ENCODE measurements around the gene STKLD1.
A peak's percentile ranks its signal among the peaks of the same experiment; 100 is the strongest.

The STKLD1 gene

GRCh38 chr9:133429641-133430161, 53.5 kb downstream of the STKLD1 start:
- Histone ChIP-seq H3F3A (ENCODE audit: control insufficient read depth, insufficient read depth) (no peaks in the 10 kb centered on the region), H3K27me3 (ENCODE audit: control insufficient read depth, low read length) (peaks cover 25% of the 10 kb centered on the region), H3K4me3 (ENCODE audit: low read length) (no peak overlapping the region), H3K36me3 (ENCODE audit: control insufficient read depth, low read length) (no peaks in the 10 kb centered on the region), H3K4me2 (ENCODE audit: low read length) (no peak overlapping the region), H3K79me2 (ENCODE audit: control insufficient read depth, low read length) (no peaks in the 10 kb centered on the region), H4K20me1 (ENCODE audit: control insufficient read depth, insufficient read depth, low read depth, low read length) (no peaks in the 10 kb centered on the region), H3K9me2 (replicated peaks; ENCODE audit: control insufficient read depth, low read length) (no peaks in the 10 kb centered on the region), H3K27ac (ENCODE audit: low read depth, low read length) (no peak overlapping the region), H3K9me3 (ENCODE audit: control insufficient read depth, insufficient read depth, low read length) (no peaks in the 10 kb centered on the region), H3K4me1 (ENCODE audit: control insufficient read depth, low read length) (no peaks in the 10 kb centered on the region)
- no peak for TF ChIP-seq EZH2phosphoT487 (IDR thresholded peaks at IDR 0.05; ENCODE audit: borderline replicate concordance, low read length)
- TF ChIP-seq, protein P1, sequence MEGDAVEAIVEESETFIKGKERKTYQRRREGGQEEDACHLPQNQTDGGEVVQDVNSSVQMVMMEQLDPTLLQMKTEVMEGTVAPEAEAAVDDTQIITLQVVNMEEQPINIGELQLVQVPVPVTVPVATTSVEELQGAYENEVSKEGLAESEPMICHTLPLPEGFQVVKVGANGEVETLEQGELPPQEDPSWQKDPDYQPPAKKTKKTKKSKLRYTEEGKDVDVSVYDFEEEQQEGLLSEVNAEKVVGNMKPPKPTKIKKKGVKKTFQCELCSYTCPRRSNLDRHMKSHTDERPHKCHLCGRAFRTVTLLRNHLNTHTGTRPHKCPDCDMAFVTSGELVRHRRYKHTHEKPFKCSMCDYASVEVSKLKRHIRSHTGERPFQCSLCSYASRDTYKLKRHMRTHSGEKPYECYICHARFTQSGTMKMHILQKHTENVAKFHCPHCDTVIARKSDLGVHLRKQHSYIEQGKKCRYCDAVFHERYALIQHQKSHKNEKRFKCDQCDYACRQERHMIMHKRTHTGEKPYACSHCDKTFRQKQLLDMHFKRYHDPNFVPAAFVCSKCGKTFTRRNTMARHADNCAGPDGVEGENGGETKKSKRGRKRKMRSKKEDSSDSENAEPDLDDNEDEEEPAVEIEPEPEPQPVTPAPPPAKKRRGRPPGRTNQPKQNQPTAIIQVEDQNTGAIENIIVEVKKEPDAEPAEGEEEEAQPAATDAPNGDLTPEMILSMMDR (IDR thresholded peaks at IDR 0.05; ENCODE audit: low read depth, low read length, poor library complexity, severe bottlenecking): no peak

DNA sequence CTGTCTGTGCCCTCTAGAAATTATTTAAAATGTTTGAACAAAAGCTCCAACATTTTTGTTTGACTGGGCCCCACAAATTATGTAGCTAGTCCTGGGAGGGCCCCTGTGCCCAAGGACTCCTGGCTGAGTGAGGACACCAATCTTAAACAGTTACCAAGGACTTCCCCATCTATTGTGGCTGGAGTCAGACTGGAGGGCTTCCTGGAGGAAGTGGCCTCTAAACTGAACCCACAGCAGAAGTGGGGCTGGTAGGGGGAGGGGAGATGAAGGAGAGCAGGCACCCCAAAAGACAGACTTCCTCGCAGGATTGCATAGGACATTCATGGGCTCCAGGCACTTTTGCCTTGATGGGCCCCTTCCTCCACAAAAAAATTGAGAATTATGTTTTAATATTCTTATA, 54.1 kb downstream of the STKLD1 start:
- H3K27ac ChIP-seq (ENCODE audit: low read depth, low read length): no peak overlapping the region
- H3K27me3 ChIP-seq (ENCODE audit: control insufficient read depth, low read length): peaks cover 25% of the 10 kb centered on the region
- TF ChIP-seq EZH2phosphoT487 (IDR thresholded peaks at IDR 0.05; ENCODE audit: borderline replicate concordance, low read length): no peak
- TF ChIP-seq, protein P1 (IDR thresholded peaks at IDR 0.05; ENCODE audit: low read depth, low read length, poor library complexity, severe bottlenecking): no peak
- H3K36me3 ChIP-seq (ENCODE audit: control insufficient read depth, low read length): no peaks in the 10 kb centered on the region
- no peak overlapping the region for H3K4me3 ChIP-seq (ENCODE audit: low read length)
- H3K79me2 ChIP-seq (ENCODE audit: control insufficient read depth, low read length): no peaks in the 10 kb centered on the region
- no peaks in the 10 kb centered on the region for H3K9me3 ChIP-seq (ENCODE audit: control insufficient read depth, insufficient read depth, low read length)
- no peaks in the 10 kb centered on the region for H3F3A ChIP-seq (ENCODE audit: control insufficient read depth, insufficient read depth)
- no peaks in the 10 kb centered on the region for H3K9me2 ChIP-seq (replicated peaks; ENCODE audit: control insufficient read depth, low read length)
- no peaks in the 10 kb centered on the region for H4K20me1 ChIP-seq (ENCODE audit: control insufficient read depth, insufficient read depth, low read depth, low read length)
- H3K4me1 ChIP-seq (ENCODE audit: control insufficient read depth, low read length): no peaks in the 10 kb centered on the region
- no peak overlapping the region for H3K4me2 ChIP-seq (ENCODE audit: low read length)

GRCh38 chr9:133433351-133433843, 57.2 kb downstream of the STKLD1 start:
- no peaks in the 10 kb centered on the region for H3K9me2 ChIP-seq (replicated peaks; ENCODE audit: control insufficient read depth, low read length)
- H3K27ac ChIP-seq (ENCODE audit: low read depth, low read length): no peak overlapping the region
- no peaks in the 10 kb centered on the region for H3K36me3 ChIP-seq (ENCODE audit: control insufficient read depth, low read length)
- H3F3A ChIP-seq (ENCODE audit: control insufficient read depth, insufficient read depth): no peaks in the 10 kb centered on the region
- H3K4me3 ChIP-seq (ENCODE audit: low read length): no peak overlapping the region
- H3K4me2 ChIP-seq (ENCODE audit: low read length): no peak overlapping the region
- peaks cover 5% of the 10 kb centered on the region; the same call in 1 of the 2 replicates for H3K27me3 ChIP-seq (ENCODE audit: control insufficient read depth, low read length)
- H3K9me3 ChIP-seq (ENCODE audit: control insufficient read depth, insufficient read depth, low read length): no peaks in the 10 kb centered on the region
- H4K20me1 ChIP-seq (ENCODE audit: control insufficient read depth, insufficient read depth, low read depth, low read length): no peaks in the 10 kb centered on the region
- no peak for TF ChIP-seq EZH2phosphoT487 (IDR thresholded peaks at IDR 0.05; ENCODE audit: borderline replicate concordance, low read length)
- TF ChIP-seq, protein P1 (IDR thresholded peaks at IDR 0.05; ENCODE audit: low read depth, low read length, poor library complexity, severe bottlenecking): peak; percentile 17
- 0 out of 2 replicates have a peak, but pooled peaks cover 2% of the 10 kb centered on the region for H3K4me1 ChIP-seq (ENCODE audit: control insufficient read depth, low read length)
- no peaks in the 10 kb centered on the region for H3K79me2 ChIP-seq (ENCODE audit: control insufficient read depth, low read length)
